Measurements from ENCODE around the gene ACAD8.

ACAD8 gene

GRCh38 chr11:134287561-134287960, 34.2 kb downstream of the ACAD8 start:
- no peak for DNase-seq (ENCODE audit: insufficient read length, low spot score)
- TF ChIP-seq TAF1 (IDR thresholded peaks at IDR 0.05; ENCODE audit: low read depth, low read length) (no peak), POLR2A (IDR thresholded peaks at IDR 0.05; ENCODE audit: low read depth, low read length) (no peak), POLR2AphosphoS5 (IDR thresholded peaks at IDR 0.05; ENCODE audit: low read depth, low read length) (no peak), POU2F2 (IDR thresholded peaks at IDR 0.05; ENCODE audit: low read depth, low read length) (no peak), PAX5 (IDR thresholded peaks at IDR 0.05; ENCODE audit: insufficient read depth, low read length, severe bottlenecking) (no peak), SPI1 (IDR thresholded peaks at IDR 0.05; ENCODE audit: low read depth, low read length) (no peak)
- no peak for FAIRE-seq

- FAIRE-seq (no peak), DNase-seq (ENCODE audit: insufficient read length, low spot score) (no peak)
- TF ChIP-seq TAF1 (IDR thresholded peaks at IDR 0.05; ENCODE audit: low read depth, low read length) (no peak), PAX5 (IDR thresholded peaks at IDR 0.05; ENCODE audit: insufficient read depth, low read length, severe bottlenecking) (no peak), SPI1 (IDR thresholded peaks at IDR 0.05; ENCODE audit: low read depth, low read length) (no peak), POU2F2 (IDR thresholded peaks at IDR 0.05; ENCODE audit: low read depth, low read length) (no peak), POLR2AphosphoS5 (IDR thresholded peaks at IDR 0.05; ENCODE audit: low read depth, low read length) (no peak), POLR2A (IDR thresholded peaks at IDR 0.05; ENCODE audit: low read depth, low read length) (no peak)
These were observed 35.1 kb downstream of the ACAD8 start for GRCh38 chr11:134288486-134288885.

- TF ChIP-seq TAF1 (IDR thresholded peaks at IDR 0.05; ENCODE audit: low read depth, low read length) (no peak), SPI1 (IDR thresholded peaks at IDR 0.05; ENCODE audit: low read depth, low read length) (no peak), PAX5 (IDR thresholded peaks at IDR 0.05; ENCODE audit: insufficient read depth, low read length, severe bottlenecking) (no peak), POLR2A (IDR thresholded peaks at IDR 0.05; ENCODE audit: low read depth, low read length) (no peak), POLR2AphosphoS5 (IDR thresholded peaks at IDR 0.05; ENCODE audit: low read depth, low read length) (no peak), POU2F2 (IDR thresholded peaks at IDR 0.05; ENCODE audit: low read depth, low read length) (no peak)
- no peak for DNase-seq (ENCODE audit: insufficient read length, low spot score)
- no peak for FAIRE-seq
These were observed 35.8 kb downstream of the ACAD8 start for GRCh38 chr11:134289167-134289566.

GRCh38 chr11:134289789-134290188, 36.4 kb downstream of the ACAD8 start:
- TF ChIP-seq POLR2AphosphoS5 (IDR thresholded peaks at IDR 0.05; ENCODE audit: low read depth, low read length) = no peak
- TF ChIP-seq SPI1 (IDR thresholded peaks at IDR 0.05; ENCODE audit: low read depth, low read length) = no peak
- no peak for TF ChIP-seq POU2F2 (IDR thresholded peaks at IDR 0.05; ENCODE audit: low read depth, low read length)
- TF ChIP-seq PAX5 (IDR thresholded peaks at IDR 0.05; ENCODE audit: insufficient read depth, low read length, severe bottlenecking) = no peak
- TF ChIP-seq POLR2A (IDR thresholded peaks at IDR 0.05; ENCODE audit: low read depth, low read length) = no peak
- no peak for TF ChIP-seq TAF1 (IDR thresholded peaks at IDR 0.05; ENCODE audit: low read depth, low read length)
- DNase-seq (ENCODE audit: insufficient read length, low spot score) (no peak), FAIRE-seq (no peak)

GRCh38 chr11:134290646-134291045, 37.3 kb downstream of the ACAD8 start:
- FAIRE-seq = no peak
- TF ChIP-seq TAF1 (IDR thresholded peaks at IDR 0.05; ENCODE audit: low read depth, low read length) (no peak), POLR2AphosphoS5 (IDR thresholded peaks at IDR 0.05; ENCODE audit: low read depth, low read length) (no peak), PAX5 (IDR thresholded peaks at IDR 0.05; ENCODE audit: insufficient read depth, low read length, severe bottlenecking) (no peak), POU2F2 (IDR thresholded peaks at IDR 0.05; ENCODE audit: low read depth, low read length) (no peak), POLR2A (IDR thresholded peaks at IDR 0.05; ENCODE audit: low read depth, low read length) (no peak), SPI1 (IDR thresholded peaks at IDR 0.05; ENCODE audit: low read depth, low read length) (no peak)

GRCh38 chr11:134291196-134291595, 37.8 kb downstream of the ACAD8 start:
- FAIRE-seq = no peak
- no peak for DNase-seq (ENCODE audit: insufficient read length, low spot score)
- TF ChIP-seq POLR2A (IDR thresholded peaks at IDR 0.05; ENCODE audit: low read depth, low read length) (no peak), POU2F2 (IDR thresholded peaks at IDR 0.05; ENCODE audit: low read depth, low read length) (no peak), TAF1 (IDR thresholded peaks at IDR 0.05; ENCODE audit: low read depth, low read length) (no peak), SPI1 (IDR thresholded peaks at IDR 0.05; ENCODE audit: low read depth, low read length) (no peak), PAX5 (IDR thresholded peaks at IDR 0.05; ENCODE audit: insufficient read depth, low read length, severe bottlenecking) (no peak), POLR2AphosphoS5 (IDR thresholded peaks at IDR 0.05; ENCODE audit: low read depth, low read length) (no peak)

More at GRCh38 chr11:134290646-134291045, 37.3 kb downstream of the ACAD8 start:
- no peak for DNase-seq (ENCODE audit: insufficient read length, low spot score)

- FAIRE-seq = no peak
- DNase-seq (ENCODE audit: insufficient read length, low spot score) = no peak
- no peak for TF ChIP-seq PAX5 (IDR thresholded peaks at IDR 0.05; ENCODE audit: insufficient read depth, low read length, severe bottlenecking)
These were observed 39.3 kb downstream of the ACAD8 start for GRCh38 chr11:134292661-134293060.

- DNase-seq (ENCODE audit: insufficient read length, low spot score) = no peak
- TF ChIP-seq POU2F2 (IDR thresholded peaks at IDR 0.05; ENCODE audit: low read depth, low read length) (no peak), TAF1 (IDR thresholded peaks at IDR 0.05; ENCODE audit: low read depth, low read length) (no peak), SPI1 (IDR thresholded peaks at IDR 0.05; ENCODE audit: low read depth, low read length) (no peak)
- FAIRE-seq = no peak
These were observed 40.0 kb downstream of the ACAD8 start for GRCh38 chr11:134293119-134294113.

- no peak for TF ChIP-seq POU2F2 (IDR thresholded peaks at IDR 0.05; ENCODE audit: low read depth, low read length)
- no peak for TF ChIP-seq PAX5 (IDR thresholded peaks at IDR 0.05; ENCODE audit: insufficient read depth, low read length, severe bottlenecking)
- TF ChIP-seq SPI1 (IDR thresholded peaks at IDR 0.05; ENCODE audit: low read depth, low read length) = no peak
- TF ChIP-seq POLR2A (IDR thresholded peaks at IDR 0.05; ENCODE audit: low read depth, low read length) = no peak
- TF ChIP-seq POLR2AphosphoS5 (IDR thresholded peaks at IDR 0.05; ENCODE audit: low read depth, low read length) = no peak
- DNase-seq (ENCODE audit: insufficient read length, low spot score) (no peak), FAIRE-seq (no peak)
These were observed 41.3 kb downstream of the ACAD8 start for GRCh38 chr11:134294664-134295063.

GRCh38 chr11:134312223-134312622, 58.9 kb downstream of the ACAD8 start:
- DNase-seq (ENCODE audit: insufficient read length, low spot score) (no peak), FAIRE-seq (no peak)
- TF ChIP-seq POU2F2 (IDR thresholded peaks at IDR 0.05; ENCODE audit: low read depth, low read length) (no peak), SPI1 (IDR thresholded peaks at IDR 0.05; ENCODE audit: low read depth, low read length) (no peak), TAF1 (IDR thresholded peaks at IDR 0.05; ENCODE audit: low read depth, low read length) (no peak), POLR2A (IDR thresholded peaks at IDR 0.05; ENCODE audit: low read depth, low read length) (no peak), POLR2AphosphoS5 (IDR thresholded peaks at IDR 0.05; ENCODE audit: low read depth, low read length) (no peak), PAX5 (IDR thresholded peaks at IDR 0.05; ENCODE audit: insufficient read depth, low read length, severe bottlenecking) (no peak)

Data from GM12891 (cell line).